ENCODE measurements around the gene RABGAP1. TPM values are rescaled to one million over a fixed set of nuclear protein-coding genes. Genes with fewer than 3 reads are reported as not detected.

The RABGAP1 gene
- total and polyA plus RNA-seq, 10 of the 15 experiments (the other 5 are each of a cell fraction or from before 2014, with no cell fraction given), result 2.6 to 31.6 (median 12.5) TPM

GRCh38 chr9:123089790-123090189 is 149.0 kb downstream of the RABGAP1 start:
- POLR2A ChIA-PET, result no interaction called here
- Histone ChIP-seq H3K79me2 (ENCODE audit: control insufficient read depth, insufficient read depth, low read length) (no peaks in the 10 kb centered on the region), H3K27me3 (replicated peaks in 1 of 2; ENCODE audit: control insufficient read depth in 2 of 2, insufficient read depth in 2 of 2, low read length in 1 of 2) (no peaks in the 10 kb centered on the region), H3K4me2 (ENCODE audit: control insufficient read depth, insufficient read depth) (peak overlapping the region; percentile 12; the same call in 1 of the 2 replicates), H3K36me3 (ENCODE audit: control insufficient read depth in 2 of 2, insufficient read depth in 2 of 2, low read length in 1 of 2) (peaks cover 0 to 13% of the 10 kb centered on the region in 2 experiments; a peak in 3 of 4 replicates), H3K27ac (ENCODE audit: control insufficient read depth, insufficient read depth) (no peak overlapping the region), H3K4me1 (ENCODE audit: control insufficient read depth, insufficient read depth, low read length) (no peaks in the 10 kb centered on the region; the same call in 1 of the 2 replicates), H4K20me1 (ENCODE audit: control insufficient read depth, insufficient read depth) (no peaks in the 10 kb centered on the region), H3K4me3 (no peak overlapping the region), H3K9ac (ENCODE audit: control insufficient read depth, insufficient read depth, low read length) (no peak overlapping the region), H2AFZ (ENCODE audit: control insufficient read depth, low read depth, low read length) (no peak overlapping the region), H3K9me3 (replicated peaks; ENCODE audit: control insufficient read depth, insufficient read depth, low read length) (no peaks in the 10 kb centered on the region)
- intact Hi-C loops (cut with micrococcal nuclease; ENCODE audit: unreplicated experiment) (no loop called here), in situ Hi-C loops (cut with MboI) (no loop called here)
- BruUV-seq (replicated peaks), result no TSS peak
- no peak for ATAC-seq
- 69% methylated on average over 5 of the region's 5 CpGs for WGBS (ENCODE audit: insufficient coverage, insufficient replicate concordance, low lambda C conversion rate, missing lambda C conversion rate)
- DNase-seq (ENCODE audit: low read depth, low spot score), result no peak
- CTCF ChIA-PET, result interaction anchor here (0.6 to 2.0 kb wide), 7 partner anchors 12 to 265 kb away, joined by 3 to 11 read pairs (median 5); no protein-coding TSS in a partner anchor
- RAD21 ChIA-PET (ENCODE audit: unreplicated experiment), result interaction anchor here (1.1 kb wide), 1 partner anchor 260 kb away, joined by 3 read pairs; no protein-coding TSS in a partner anchor
- no peak for FAIRE-seq
- SMC1A ChIA-PET (ENCODE audit: uncharacterized antibody, unreplicated experiment), result interaction anchor here (1.1 to 1.8 kb wide), 8 partner anchors 8 to 260 kb away, joined by 3 to 9 read pairs (median 3); no protein-coding TSS in a partner anchor
- TF ChIP-seq REST (IDR thresholded peaks at IDR 0.05; ENCODE audit: low read depth, low read length) (no peak), RAD51 (IDR thresholded peaks at IDR 0.05) (no peak), TCF3 (IDR thresholded peaks at IDR 0.05; ENCODE audit: borderline replicate concordance, insufficient read depth, low read depth, low read length) (no peak), BHLHE40 (IDR thresholded peaks at IDR 0.05; ENCODE audit: borderline replicate concordance in 1 of 2, low read depth in 2 of 2, low read length in 1 of 2) (no peak)
